Hepatocyte (in vitro differentiated cells): ENCODE results near the gene TBC1D12. TPM values are rescaled to one million over a fixed set of nuclear protein-coding genes. Genes with fewer than 3 reads are reported as not detected.

Experiments
- DNase-seq: peaks from one replicate; pipeline ENCODE4 v3.0.0-alpha.2; 2016; ENCODE audit warnings: low spot score
- H2AFZ ChIP-seq: fragments of 200-600 bp; sonication (generic); 2 replicates; pipeline ENCODE4 v1.6.0; 2016; ENCODE audit warnings: antibody characterized with exemption, mild to moderate bottlenecking
- H3K27ac ChIP-seq: fragments of 200-600 bp; sonication (generic); 2 replicates; pipeline ENCODE4 v1.5.1; 2016; ENCODE audit warnings: mild to moderate bottlenecking
- H3K27me3 ChIP-seq: fragments of 200-600 bp; sonication (generic); 2 replicates; pipeline ENCODE4 v1.6.1; 2016
- H3K36me3 ChIP-seq: fragments of 200-600 bp; sonication (generic); replicated peaks from 2 replicates; pipeline ENCODE4 v1.5.1; 2016; ENCODE audit warnings: low read depth; ENCODE audit not compliant: insufficient read depth
- H3K4me1 ChIP-seq: fragments of 200-600 bp; sonication (generic); 2 replicates; pipeline ENCODE4 v1.5.1; 2016; ENCODE audit warnings: mild to moderate bottlenecking, moderate library complexity; ENCODE audit not compliant: insufficient read depth
- H3K4me2 ChIP-seq: fragments of 200-600 bp; sonication (generic); 2 replicates; pipeline ENCODE4 v1.6.0; 2016
- H3K4me3 ChIP-seq: fragments of 200-600 bp; sonication (generic); 2 replicates; pipeline ENCODE4 v1.5.1; 2016; ENCODE audit warnings: mild to moderate bottlenecking
- H3K79me2 ChIP-seq: fragments of 200-600 bp; sonication (generic); 2 replicates; pipeline ENCODE4 v1.6.0; 2017; ENCODE audit warnings: mild to moderate bottlenecking
- H3K9me2 ChIP-seq: fragments of 200-600 bp; sonication (generic); replicated peaks from 2 replicates; pipeline ENCODE4 v1.6.0; 2017; ENCODE audit warnings: mild to moderate bottlenecking; ENCODE audit not compliant: insufficient read depth
- H3K9me3 ChIP-seq: fragments of 200-600 bp; sonication (generic); 2 replicates; pipeline ENCODE4 v1.5.1; 2016; ENCODE audit warnings: low read depth, mild to moderate bottlenecking
- H4K20me1 ChIP-seq: fragments of 200-600 bp; sonication (generic); 2 replicates; pipeline ENCODE4 v1.6.0; 2016; ENCODE audit warnings: mild to moderate bottlenecking; ENCODE audit not compliant: insufficient read depth, poor library complexity, severe bottlenecking
- CTCF ChIP-seq: fragments of 200-600 bp; sonication (generic); IDR thresholded peaks from 2 replicates; pipeline ENCODE4 v1.5.1; 2016; ENCODE audit warnings: antibody characterized with exemption, mild to moderate bottlenecking; ENCODE audit not compliant: poor library complexity
- EZH2 ChIP-seq: fragments of 200-600 bp; sonication (generic); IDR thresholded peaks from 2 replicates; pipeline ENCODE4 v1.6.1; 2016; ENCODE audit warnings: antibody characterized with exemption, mild to moderate bottlenecking, borderline replicate concordance
- EZH2phosphoT487 ChIP-seq: fragments of 200-600 bp; sonication (generic); IDR thresholded peaks from one replicate; pipeline ENCODE4 v1.6.1; 2018; ENCODE audit warnings: antibody characterized with exemption, mild to moderate bottlenecking, low read depth, moderate library complexity; ENCODE audit not compliant: unreplicated experiment, severe bottlenecking
- WGBS: methylation state at CpG from one replicate; pipeline ENCODE4 v1.1.6; 2016; ENCODE audit warnings: low lambda C conversion rate; ENCODE audit errors: missing lambda C conversion rate; 5-methylcytosine and 5-hydroxymethylcytosine counted together
- polyA plus RNA-seq: library from polyadenylated mRNA; unstranded; fragments of >200 nt; fragmentation: Nextera tagmentation; extraction: Ambion mirVana; gene quantifications from 2 replicates; pipeline ENCODE4 v1.2.1, GENCODE V29; 2016
- total RNA-seq: library from RNA; depleted of rRNA; stranded (reverse); fragments of >200 nt; gene quantifications from 2 replicates; pipeline ENCODE4 v1.2.3, GENCODE V29; 2014

The TBC1D12 gene
- total RNA-seq (15.6 and 26.1 TPM in 2 replicates), polyA plus RNA-seq (7.7 and 9.2 TPM in 2 replicates)

DNA sequence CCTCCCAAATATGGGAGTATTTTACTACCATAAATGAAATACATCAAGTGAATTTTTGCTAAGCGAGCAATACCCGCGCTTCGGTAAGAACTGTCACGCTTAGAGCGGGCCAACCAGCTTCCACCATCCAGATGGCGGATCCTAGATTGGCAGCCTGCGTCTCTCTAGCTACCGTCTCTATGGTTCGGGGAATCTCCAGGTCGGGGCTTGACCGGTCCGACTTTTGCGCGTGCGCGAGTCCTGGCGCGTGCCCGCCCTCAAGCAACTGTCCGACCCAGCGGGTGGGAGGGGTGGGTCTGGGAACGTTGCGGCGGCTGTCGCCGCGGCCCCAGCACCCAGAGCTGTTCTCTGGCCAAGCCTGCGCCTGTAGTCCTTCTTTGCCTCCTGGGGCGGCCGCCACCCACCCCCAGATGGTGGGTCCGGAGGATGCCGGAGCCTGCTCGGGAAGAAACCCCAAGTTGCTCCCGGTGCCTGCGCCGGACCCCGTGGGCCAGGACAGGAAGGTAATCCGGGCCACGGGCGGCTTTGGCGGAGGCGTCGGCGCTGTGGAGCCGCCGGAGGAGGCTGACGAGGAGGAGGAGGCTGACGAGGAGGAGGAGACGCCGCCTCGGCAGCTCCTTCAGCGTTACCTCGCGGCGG is at the start of gene TBC1D12:
Gene TBC1D12, plus strand, starts transcription at position 338 of the 639 bp plus-strand sequence. Its CDS starts 73 bp downstream, at position 411.
- DNase-seq, result peak; percentile 97
- Histone ChIP-seq H3K9me3 (no peaks in the 10 kb centered on the region), H3K79me2 (peaks cover 39% of the 10 kb centered on the region), H3K27ac (peak within 1 kb of the TSS; percentile 91), H3K36me3 (no peaks in the 10 kb centered on the region), H3K4me2 (peak within 1 kb of the TSS; percentile 77), H2AFZ (peak within 1 kb of the TSS; percentile 65), H3K4me3 (peak within 1 kb of the TSS; percentile 79), H4K20me1 (peaks cover 6% of the 10 kb centered on the region), H3K27me3 (no peaks in the 10 kb centered on the region), H3K9me2 (no peaks in the 10 kb centered on the region), H3K4me1 (peaks cover 5% of the 10 kb centered on the region)
- TF ChIP-seq EZH2, result no peak
- no peak for TF ChIP-seq EZH2phosphoT487
- TF ChIP-seq CTCF, result no peak
- 1% methylated on average over 47 of the region's 56 CpGs for WGBS

DNA sequence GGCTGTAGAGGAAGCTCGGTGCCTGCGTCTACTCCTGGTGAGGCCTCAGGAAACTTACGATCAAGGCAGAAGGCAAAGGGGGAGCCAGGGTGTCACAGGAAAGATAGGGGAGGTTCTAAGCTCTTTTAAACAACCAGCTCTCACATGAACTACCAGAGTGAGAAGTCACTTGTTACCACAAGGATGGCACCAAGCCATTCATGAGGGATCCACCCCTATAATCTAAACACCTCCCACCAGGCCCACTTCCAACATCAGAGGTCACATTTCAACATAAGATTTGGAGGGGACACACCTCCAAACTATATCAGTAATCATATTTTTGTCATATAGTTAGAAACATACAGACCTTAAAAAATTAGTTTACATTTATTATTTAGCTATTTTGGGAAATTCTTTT is 49.0 kb upstream of the TBC1D12 start:
- Histone ChIP-seq H3K36me3 (no peaks in the 10 kb centered on the region), H4K20me1 (no peaks in the 10 kb centered on the region), H3K27me3 (no peaks in the 10 kb centered on the region), H3K4me2 (no peak overlapping the region), H3K79me2 (no peaks in the 10 kb centered on the region), H3K9me3 (no peaks in the 10 kb centered on the region), H2AFZ (no peak overlapping the region), H3K4me1 (no peaks in the 10 kb centered on the region), H3K27ac (no peak overlapping the region), H3K4me3 (no peak overlapping the region), H3K9me2 (no peaks in the 10 kb centered on the region)
- 93% methylated on average over 3 of the region's 3 CpGs for WGBS
- no peak for DNase-seq
- TF ChIP-seq EZH2phosphoT487 (no peak), CTCF (no peak), EZH2 (no peak)

DNA sequence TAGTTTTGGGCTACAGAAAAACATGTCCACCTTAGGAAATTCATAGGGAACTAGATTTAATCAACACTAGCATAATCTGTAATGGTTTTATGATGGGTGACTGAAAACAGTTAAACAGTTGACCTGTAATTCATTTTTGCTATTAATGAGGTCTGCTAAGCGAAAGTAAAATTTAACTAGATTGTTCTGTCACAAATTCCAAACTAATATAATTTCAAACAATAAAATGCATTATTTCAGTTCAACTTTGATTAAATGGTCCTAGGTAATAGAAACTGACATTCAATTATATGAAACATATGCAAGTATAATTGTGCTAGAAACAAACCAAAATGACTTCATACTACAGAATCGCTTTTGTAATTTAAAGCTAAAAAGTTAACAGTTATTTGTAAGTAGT is 46.5 kb upstream of the TBC1D12 start:
- Histone ChIP-seq H3K4me1 (peaks cover under 1% of the 10 kb centered on the region), H3K27ac (no peak overlapping the region), H3K4me3 (no peak overlapping the region), H2AFZ (no peak overlapping the region), H3K9me3 (no peaks in the 10 kb centered on the region), H3K4me2 (no peak overlapping the region), H3K79me2 (peaks cover 13% of the 10 kb centered on the region), H3K9me2 (no peaks in the 10 kb centered on the region), H4K20me1 (no peaks in the 10 kb centered on the region), H3K27me3 (no peaks in the 10 kb centered on the region), H3K36me3 (no peaks in the 10 kb centered on the region)
- TF ChIP-seq EZH2phosphoT487 (no peak), CTCF (no peak), EZH2 (no peak)
- 95% methylated on average over 2 of the region's 2 CpGs for WGBS
- DNase-seq, result no peak
